HEK293T (cell line): ENCODE data around the gene MYH16.

ENCODE experiments used
- ARNT ChIP-seq: fragments of 450-650 bp; IDR thresholded peaks from 2 replicates; pipeline ENCODE4 v1.6.1; 2017; ENCODE audit warnings: mild to moderate bottlenecking
- BHLHE40 ChIP-seq: fragments of 450-650 bp; IDR thresholded peaks from 2 replicates; pipeline ENCODE4 v1.6.1; 2016; ENCODE audit warnings: mild to moderate bottlenecking, moderate library complexity, borderline replicate concordance
- FOXA1 ChIP-seq: fragments of 450-650 bp; IDR thresholded peaks from 2 replicates; pipeline ENCODE4 v1.6.1; 2016; ENCODE audit warnings: mild to moderate bottlenecking
- FOXM1 ChIP-seq: fragments of 450-650 bp; IDR thresholded peaks from 2 replicates; pipeline ENCODE4 v1.6.1; 2017; ENCODE audit warnings: mild to moderate bottlenecking, borderline replicate concordance
- HDGF ChIP-seq: fragments of 450-650 bp; IDR thresholded peaks from 2 replicates; pipeline ENCODE4 v1.6.1; 2017; ENCODE audit warnings: antibody characterized with exemption, borderline replicate concordance
- L3MBTL2 ChIP-seq: fragments of 450-650 bp; conservative IDR thresholded peaks from 2 replicates; pipeline ENCODE4 v1.6.1; 2016; ENCODE audit warnings: mild to moderate bottlenecking
- LEF1 ChIP-seq: fragments of 450-650 bp; IDR thresholded peaks from 2 replicates; pipeline ENCODE4 v1.6.1; 2017; ENCODE audit warnings: mild to moderate bottlenecking, borderline replicate concordance
- NFRKB ChIP-seq: fragments of 450-650 bp; IDR thresholded peaks from 2 replicates; pipeline ENCODE4 v1.6.1; 2016; ENCODE audit warnings: mild to moderate bottlenecking, moderate library complexity
- PKNOX1 ChIP-seq: fragments of 450-650 bp; IDR thresholded peaks from 2 replicates; pipeline ENCODE4 v1.6.1; 2016
- SP1 ChIP-seq: fragments of 450-650 bp; IDR thresholded peaks from 2 replicates; pipeline ENCODE4 v1.6.1; 2017
- SUZ12 ChIP-seq: fragments of 450-650 bp; IDR thresholded peaks from 2 replicates; pipeline ENCODE4 v1.6.1; 2016; ENCODE audit warnings: mild to moderate bottlenecking
- TARDBP ChIP-seq: fragments of 450-650 bp; IDR thresholded peaks from 2 replicates; pipeline ENCODE4 v1.6.1; 2016
- ZNF384 ChIP-seq: fragments of 450-650 bp; IDR thresholded peaks from 2 replicates; pipeline ENCODE4 v1.6.1; 2016

- TF ChIP-seq LEF1 (no peak), NFRKB (no peak), SUZ12 (no peak), FOXA1 (no peak), L3MBTL2 (no peak), SP1 (no peak), FOXM1 (no peak), TARDBP (no peak), PKNOX1 (no peak), ARNT (no peak), BHLHE40 (no peak), HDGF (no peak), ZNF384 (no peak)
These were observed 79.6 kb downstream of the MYH16 start for GRCh38 chr7:99352247-99352646.
